Astrocyte (in vitro differentiated cells and primary cell): ENCODE results near the gene XPO6. TPM values are rescaled to one million over a fixed set of nuclear protein-coding genes. Genes with fewer than 3 reads are reported as not detected.
"Not testable (repeated sequence)": the region's sequence is repeated elsewhere in the genome, so short reads cannot be mapped to it uniquely, and the experiment has no call there.

Experiments
- DNase-seq: peaks from one replicate; pipeline ENCODE4 v3.0.0-alpha.2; 2010; ENCODE audit warnings: low read depth
- FAIRE-seq: peaks from 2 replicates; lab custom pipeline; 2011; peaks lifted over from hg19 to GRCh38; lab: Jason Lieb, UNC
- H2AFZ ChIP-seq: 2 replicates; pipeline ENCODE4 v1.6.0; 2012; ENCODE audit warnings: low read depth, low read length, inconsistent platforms
- H3K27ac ChIP-seq: 2 replicates; pipeline ENCODE4 v1.5.1; 2011; ENCODE audit warnings: low read depth, low read length, inconsistent platforms
- H3K27me3 ChIP-seq: 2 replicates; pipeline ENCODE4 v1.6.0; 2011; ENCODE audit warnings: low read length, inconsistent platforms; ENCODE audit not compliant: insufficient read depth
- H3K36me3 ChIP-seq: 2 replicates; pipeline ENCODE4 v1.5.1; 2011; ENCODE audit warnings: low read length, inconsistent platforms; ENCODE audit not compliant: insufficient read depth
- H3K4me1 ChIP-seq: 2 replicates; pipeline ENCODE4 v1.5.1; 2011; ENCODE audit warnings: low read length, inconsistent platforms; ENCODE audit not compliant: insufficient read depth
- H3K4me2 ChIP-seq: 2 replicates; pipeline ENCODE4 v1.6.0; 2012; ENCODE audit warnings: low read length, inconsistent platforms
- H3K4me3 ChIP-seq: 2 replicates; pipeline ENCODE4 v1.5.1; 2011; ENCODE audit warnings: low read depth, mild to moderate bottlenecking, low read length, inconsistent platforms; ENCODE audit not compliant: insufficient read depth
- H3K79me2 ChIP-seq: 2 replicates; pipeline ENCODE4 v1.6.0; 2012; ENCODE audit warnings: mild to moderate bottlenecking, low read length, inconsistent platforms; ENCODE audit not compliant: insufficient read depth
- H3K9ac ChIP-seq: 2 replicates; pipeline ENCODE4 v1.6.0; 2012; ENCODE audit warnings: mild to moderate bottlenecking, low read length, inconsistent platforms
- H3K9me3 ChIP-seq: 2 replicates; pipeline ENCODE4 v1.5.1; 2012; ENCODE audit warnings: low read depth, mild to moderate bottlenecking, low read length, inconsistent platforms; ENCODE audit not compliant: insufficient read depth
- H4K20me1 ChIP-seq: 2 replicates; pipeline ENCODE4 v1.6.0; 2012; ENCODE audit warnings: low read length, inconsistent platforms; ENCODE audit not compliant: insufficient read depth
- H3K27ac Mint-ChIP-seq: one replicate; pipeline ENCODE4 v1.8.0; 2021; ENCODE audit warnings: mild to moderate bottlenecking, mixed read lengths; ENCODE audit not compliant: unreplicated experiment
- H3K27me3 Mint-ChIP-seq: one replicate; pipeline ENCODE4 v1.8.0; 2021; ENCODE audit warnings: low read depth, mixed read lengths; ENCODE audit not compliant: unreplicated experiment
- H3K36me3 Mint-ChIP-seq: one replicate; pipeline ENCODE4 v1.8.0; 2021; ENCODE audit warnings: low read depth, mixed read lengths; ENCODE audit not compliant: unreplicated experiment
- H3K4me1 Mint-ChIP-seq: one replicate; pipeline ENCODE4 v1.8.0; 2021; ENCODE audit warnings: low read depth, mixed read lengths; ENCODE audit not compliant: unreplicated experiment
- H3K4me3 Mint-ChIP-seq: one replicate; pipeline ENCODE4 v1.8.0; 2021; ENCODE audit warnings: mild to moderate bottlenecking, moderate library complexity, mixed read lengths; ENCODE audit not compliant: unreplicated experiment
- H3K9me3 Mint-ChIP-seq: one replicate; pipeline ENCODE4 v1.8.0; 2021; ENCODE audit warnings: mild to moderate bottlenecking, mixed read lengths; ENCODE audit not compliant: unreplicated experiment
- EZH2 ChIP-seq: IDR thresholded peaks from 2 replicates; pipeline ENCODE4 v1.6.1; 2012; ENCODE audit warnings: mild to moderate bottlenecking, low read length, inconsistent platforms; ENCODE audit not compliant: insufficient read depth
- total RNA-seq: library from RNA; stranded (reverse); gene quantifications from 2 replicates; pipeline ENCODE4 v1.2.1, GENCODE V29; 2021
- TF ChIP-seq, protein P1 (sequence below): IDR thresholded peaks from 2 replicates; pipeline ENCODE4 v1.5.1; 2011; ENCODE audit warnings: low read depth, mild to moderate bottlenecking, inconsistent platforms, low read length, moderate library complexity; ENCODE audit not compliant: insufficient read depth

The XPO6 gene
- total RNA-seq, 1 donor from 2014 or later = 135 TPM

DNA sequence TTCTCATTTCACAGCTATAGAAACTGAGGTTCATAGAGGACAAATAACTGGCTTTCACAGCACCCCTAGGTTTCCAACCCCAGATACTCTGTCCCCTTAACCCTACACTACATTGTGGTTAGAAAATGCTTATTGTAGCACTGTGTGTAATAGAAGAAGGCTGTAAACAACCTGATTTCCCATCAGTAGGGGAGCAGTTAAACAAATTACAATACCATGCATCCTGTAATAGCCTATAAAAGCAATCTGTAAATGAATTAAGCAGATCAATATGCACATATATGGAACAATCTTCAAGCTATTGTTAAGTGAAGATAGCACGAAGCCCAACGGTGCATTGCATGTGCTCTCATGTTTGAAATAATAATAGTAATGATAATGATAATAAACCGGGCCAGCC is 39.2 kb upstream of the XPO6 start:
- no peaks in the 10 kb centered on the region for H3K4me1 ChIP-seq
- DNase-seq (no peak), FAIRE-seq (no peak)
- H3K4me3 ChIP-seq = no peak overlapping the region
- Mint-ChIP-seq H3K9me3 (peaks cover 6% of the 10 kb centered on the region), H3K27ac (no peak overlapping the region), H3K4me3 (no peak overlapping the region), H3K4me1 (no peaks in the 10 kb centered on the region), H3K27me3 (peaks cover 12% of the 10 kb centered on the region), H3K36me3 (no peaks in the 10 kb centered on the region)
- no peaks in the 10 kb centered on the region for H3K36me3 ChIP-seq
- no peaks in the 10 kb centered on the region for H4K20me1 ChIP-seq
- H3K9me3 ChIP-seq = no peaks in the 10 kb centered on the region
- H3K9ac ChIP-seq = no peak overlapping the region
- no peak overlapping the region for H3K4me2 ChIP-seq
- no peak for TF ChIP-seq EZH2
- TF ChIP-seq, protein P1, sequence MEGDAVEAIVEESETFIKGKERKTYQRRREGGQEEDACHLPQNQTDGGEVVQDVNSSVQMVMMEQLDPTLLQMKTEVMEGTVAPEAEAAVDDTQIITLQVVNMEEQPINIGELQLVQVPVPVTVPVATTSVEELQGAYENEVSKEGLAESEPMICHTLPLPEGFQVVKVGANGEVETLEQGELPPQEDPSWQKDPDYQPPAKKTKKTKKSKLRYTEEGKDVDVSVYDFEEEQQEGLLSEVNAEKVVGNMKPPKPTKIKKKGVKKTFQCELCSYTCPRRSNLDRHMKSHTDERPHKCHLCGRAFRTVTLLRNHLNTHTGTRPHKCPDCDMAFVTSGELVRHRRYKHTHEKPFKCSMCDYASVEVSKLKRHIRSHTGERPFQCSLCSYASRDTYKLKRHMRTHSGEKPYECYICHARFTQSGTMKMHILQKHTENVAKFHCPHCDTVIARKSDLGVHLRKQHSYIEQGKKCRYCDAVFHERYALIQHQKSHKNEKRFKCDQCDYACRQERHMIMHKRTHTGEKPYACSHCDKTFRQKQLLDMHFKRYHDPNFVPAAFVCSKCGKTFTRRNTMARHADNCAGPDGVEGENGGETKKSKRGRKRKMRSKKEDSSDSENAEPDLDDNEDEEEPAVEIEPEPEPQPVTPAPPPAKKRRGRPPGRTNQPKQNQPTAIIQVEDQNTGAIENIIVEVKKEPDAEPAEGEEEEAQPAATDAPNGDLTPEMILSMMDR = no peak
- H3K27me3 ChIP-seq = peaks cover 6% of the 10 kb centered on the region
- no peak overlapping the region for H2AFZ ChIP-seq
- H3K79me2 ChIP-seq = no peaks in the 10 kb centered on the region
- H3K27ac ChIP-seq = no peak overlapping the region

DNA sequence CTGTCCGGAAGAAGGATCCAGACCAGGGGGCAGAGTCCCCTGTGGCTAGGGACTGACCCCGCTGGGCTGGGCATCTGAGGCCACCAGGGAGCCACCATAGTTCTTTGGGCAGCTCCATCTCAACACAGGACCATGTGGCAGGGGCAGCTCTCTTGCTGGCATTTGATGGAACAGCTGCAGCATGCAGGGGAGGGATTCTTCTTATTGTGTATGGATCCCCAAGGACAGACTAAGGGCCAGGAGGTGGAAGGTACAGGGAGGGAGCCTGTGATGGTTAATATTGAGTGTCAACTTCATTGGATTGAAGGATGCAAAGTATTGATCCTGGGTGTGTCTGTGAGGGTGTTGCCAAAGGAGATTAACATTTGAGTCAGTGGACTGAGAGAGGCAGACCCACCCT is 37.7 kb upstream of the XPO6 start:
- H3K27me3 Mint-ChIP-seq = peaks cover 14% of the 10 kb centered on the region
- FAIRE-seq, H3K4me1 ChIP-seq, H3K27ac ChIP-seq, H3K4me3 ChIP-seq, H3K27ac Mint-ChIP-seq, H3K36me3 ChIP-seq, H3K4me3 Mint-ChIP-seq, H3K9me3 Mint-ChIP-seq, H3K4me1 Mint-ChIP-seq, H4K20me1 ChIP-seq, H3K36me3 Mint-ChIP-seq, H3K4me2 ChIP-seq, H2AFZ ChIP-seq, H3K9ac ChIP-seq, H3K79me2 ChIP-seq, H3K27me3 ChIP-seq, DNase-seq, H3K9me3 ChIP-seq: not testable (repeated sequence)

DNA sequence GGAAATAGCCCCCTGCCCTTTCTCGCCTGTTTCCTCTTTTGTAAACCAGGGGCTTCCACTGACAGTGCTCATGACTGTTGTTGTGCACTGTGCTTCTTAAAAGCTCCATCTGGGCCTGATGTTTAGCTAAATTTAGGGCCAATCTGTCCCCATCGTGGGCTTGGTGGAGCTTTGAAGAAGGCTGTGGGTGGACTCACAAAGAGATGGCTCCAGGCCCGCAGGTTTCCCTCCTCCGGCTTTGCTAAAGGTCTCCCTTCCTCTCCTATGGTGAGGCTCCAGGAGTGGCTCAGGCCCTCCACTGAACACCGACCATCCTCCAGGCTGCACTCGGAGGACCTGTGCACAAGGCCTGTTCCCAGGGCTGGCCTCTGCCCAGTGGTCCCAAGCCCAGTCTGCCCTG is 30.2 kb upstream of the XPO6 start:
- H3K4me1 ChIP-seq = no peaks in the 10 kb centered on the region
- Mint-ChIP-seq H3K4me3 (no peak overlapping the region), H3K36me3 (no peaks in the 10 kb centered on the region), H3K4me1 (no peaks in the 10 kb centered on the region), H3K27ac (no peak overlapping the region), H3K27me3 (peaks cover 17% of the 10 kb centered on the region), H3K9me3 (peaks cover 9% of the 10 kb centered on the region)
- no peak overlapping the region for H3K27ac ChIP-seq
- H3K79me2 ChIP-seq = no peaks in the 10 kb centered on the region
- peaks cover 5% of the 10 kb centered on the region for H3K27me3 ChIP-seq
- peaks cover 4% of the 10 kb centered on the region for H3K9me3 ChIP-seq
- H3K4me2 ChIP-seq = no peak overlapping the region
- no peak overlapping the region for H3K9ac ChIP-seq
- DNase-seq (no peak), FAIRE-seq (no peak)
- no peaks in the 10 kb centered on the region for H3K36me3 ChIP-seq
- H2AFZ ChIP-seq = no peak overlapping the region
- no peaks in the 10 kb centered on the region for H4K20me1 ChIP-seq
- H3K4me3 ChIP-seq = no peak overlapping the region
- TF ChIP-seq, protein P1 = no peak
- TF ChIP-seq EZH2 = no peak
